T-helper 2 cell treated with Interferon-gamma antibody and Interleukin-4, amounts not matched to agents 5 μg/mL and 100 μg/mL, for 36 hours (primary cell): ENCODE measurements around the gene GPR141.

Experiments
- DNase-seq: peaks from one replicate; pipeline ENCODE4 v3.0.0; 2021; ENCODE audit warnings: low spot score
- H3K27ac Mint-ChIP-seq: one replicate; pipeline ENCODE4 v1.8.0; 2021; ENCODE audit warnings: mild to moderate bottlenecking, mixed read lengths
- H3K27me3 Mint-ChIP-seq: one replicate; pipeline ENCODE4 v1.8.0; 2021; ENCODE audit warnings: low read depth, mixed read lengths
- H3K36me3 Mint-ChIP-seq: one replicate; pipeline ENCODE4 v1.8.0; 2021; ENCODE audit warnings: low read depth, mixed read lengths
- H3K4me1 Mint-ChIP-seq: one replicate; pipeline ENCODE4 v1.8.0; 2021; ENCODE audit warnings: low read depth, mixed read lengths
- H3K4me3 Mint-ChIP-seq: one replicate; pipeline ENCODE4 v1.8.0; 2022; ENCODE audit warnings: mild to moderate bottlenecking, moderate library complexity, mixed read lengths
- H3K9me3 Mint-ChIP-seq: one replicate; pipeline ENCODE4 v1.8.0; 2021; ENCODE audit warnings: mixed read lengths

GPR141 gene

GRCh38 chr7:37683246-37684120 is at the start of gene GPR141:
Gene GPR141, plus strand, starts transcription at chr7:37683766. Its CDS starts 56,628 bp downstream, at chr7:37740394.
- no peaks in the 10 kb centered on the region for H3K36me3 Mint-ChIP-seq
- H3K4me1 Mint-ChIP-seq, result peaks cover 2% of the 10 kb centered on the region
- no peaks in the 10 kb centered on the region for H3K9me3 Mint-ChIP-seq
- peaks cover 13% of the 10 kb centered on the region for H3K27me3 Mint-ChIP-seq
- H3K27ac Mint-ChIP-seq, result no peak within 1 kb of the TSS
- H3K4me3 Mint-ChIP-seq, result no peak within 1 kb of the TSS
- DNase-seq, result no peak

GRCh38 chr7:37635346-37635745 is 48.2 kb upstream of the GPR141 start:
- Mint-ChIP-seq H3K9me3 (peaks cover 6% of the 10 kb centered on the region), H3K36me3 (no peaks in the 10 kb centered on the region), H3K27me3 (peaks cover 16% of the 10 kb centered on the region), H3K27ac (no peak overlapping the region), H3K4me1 (peaks cover 4% of the 10 kb centered on the region), H3K4me3 (no peak overlapping the region)
- no peak for DNase-seq

GRCh38 chr7:37642028-37642540 is 41.5 kb upstream of the GPR141 start:
- Mint-ChIP-seq H3K9me3 (peaks cover 6% of the 10 kb centered on the region), H3K4me3 (no peak overlapping the region), H3K36me3 (no peaks in the 10 kb centered on the region), H3K27ac (no peak overlapping the region), H3K4me1 (peaks cover 3% of the 10 kb centered on the region), H3K27me3 (peaks cover 14% of the 10 kb centered on the region)
- DNase-seq, result no peak

- H3K36me3 Mint-ChIP-seq, result no peaks in the 10 kb centered on the region
- H3K9me3 Mint-ChIP-seq, result no peaks in the 10 kb centered on the region
- DNase-seq, result no peak
- peaks cover 3% of the 10 kb centered on the region for H3K4me1 Mint-ChIP-seq
- peaks cover 7% of the 10 kb centered on the region for H3K27me3 Mint-ChIP-seq
- H3K27ac Mint-ChIP-seq, result no peak overlapping the region
- no peak overlapping the region for H3K4me3 Mint-ChIP-seq
Observed at GRCh38 chr7:37643876-37644275, 39.7 kb upstream of the GPR141 start.

- H3K9me3 Mint-ChIP-seq, result no peaks in the 10 kb centered on the region
- no peak overlapping the region for H3K27ac Mint-ChIP-seq
- H3K36me3 Mint-ChIP-seq, result no peaks in the 10 kb centered on the region
- DNase-seq, result no peak
- no peak overlapping the region for H3K4me3 Mint-ChIP-seq
- H3K4me1 Mint-ChIP-seq, result peaks cover 3% of the 10 kb centered on the region
- peaks cover 5% of the 10 kb centered on the region for H3K27me3 Mint-ChIP-seq
Observed at GRCh38 chr7:37645282-37646050, 38.1 kb upstream of the GPR141 start.

GRCh38 chr7:37656913-37657530 is 26.5 kb upstream of the GPR141 start:
- H3K27ac Mint-ChIP-seq, result no peak overlapping the region
- no peak for DNase-seq
- no peak overlapping the region for H3K4me3 Mint-ChIP-seq
- no peaks in the 10 kb centered on the region for H3K36me3 Mint-ChIP-seq
- H3K9me3 Mint-ChIP-seq, result no peaks in the 10 kb centered on the region
- H3K27me3 Mint-ChIP-seq, result peaks cover 16% of the 10 kb centered on the region
- H3K4me1 Mint-ChIP-seq, result peaks cover 8% of the 10 kb centered on the region

GRCh38 chr7:37657816-37658215 is 25.8 kb upstream of the GPR141 start:
- no peaks in the 10 kb centered on the region for H3K9me3 Mint-ChIP-seq
- H3K27me3 Mint-ChIP-seq, result peaks cover 17% of the 10 kb centered on the region
- DNase-seq, result no peak
- no peak overlapping the region for H3K27ac Mint-ChIP-seq
- no peaks in the 10 kb centered on the region for H3K36me3 Mint-ChIP-seq
- peaks cover 8% of the 10 kb centered on the region for H3K4me1 Mint-ChIP-seq
- H3K4me3 Mint-ChIP-seq, result no peak overlapping the region

GRCh38 chr7:37659971-37660565 is 23.5 kb upstream of the GPR141 start:
- Mint-ChIP-seq H3K27me3 (peaks cover 18% of the 10 kb centered on the region), H3K4me3 (no peak overlapping the region), H3K9me3 (no peaks in the 10 kb centered on the region), H3K4me1 (peaks cover 11% of the 10 kb centered on the region), H3K36me3 (no peaks in the 10 kb centered on the region), H3K27ac (no peak overlapping the region)
- DNase-seq, result no peak

GRCh38 chr7:37660614-37661013 is 23.0 kb upstream of the GPR141 start:
- no peak overlapping the region for H3K4me3 Mint-ChIP-seq
- peaks cover 18% of the 10 kb centered on the region for H3K27me3 Mint-ChIP-seq
- H3K4me1 Mint-ChIP-seq, result peaks cover 11% of the 10 kb centered on the region
- H3K27ac Mint-ChIP-seq, result no peak overlapping the region
- no peaks in the 10 kb centered on the region for H3K9me3 Mint-ChIP-seq
- H3K36me3 Mint-ChIP-seq, result no peaks in the 10 kb centered on the region
- no peak for DNase-seq

- no peak overlapping the region for H3K4me3 Mint-ChIP-seq
- DNase-seq, result no peak
- peaks cover 3% of the 10 kb centered on the region for H3K4me1 Mint-ChIP-seq
- H3K27ac Mint-ChIP-seq, result no peak overlapping the region
- H3K36me3 Mint-ChIP-seq, result no peaks in the 10 kb centered on the region
- no peaks in the 10 kb centered on the region for H3K9me3 Mint-ChIP-seq
- H3K27me3 Mint-ChIP-seq, result peaks cover 11% of the 10 kb centered on the region
Observed at GRCh38 chr7:37663693-37664092, 19.9 kb upstream of the GPR141 start.

GRCh38 chr7:37665352-37666022 is 18.1 kb upstream of the GPR141 start:
- DNase-seq, result no peak
- Mint-ChIP-seq H3K27ac (no peak overlapping the region), H3K36me3 (no peaks in the 10 kb centered on the region), H3K4me1 (peaks cover 3% of the 10 kb centered on the region), H3K27me3 (peaks cover 10% of the 10 kb centered on the region), H3K4me3 (no peak overlapping the region), H3K9me3 (no peaks in the 10 kb centered on the region)

GRCh38 chr7:37666026-37666799 is 17.4 kb upstream of the GPR141 start:
- Mint-ChIP-seq H3K4me3 (no peak overlapping the region), H3K27me3 (peaks cover 14% of the 10 kb centered on the region), H3K36me3 (no peaks in the 10 kb centered on the region), H3K9me3 (no peaks in the 10 kb centered on the region), H3K4me1 (peaks cover 3% of the 10 kb centered on the region), H3K27ac (no peak overlapping the region)
- no peak for DNase-seq
